NCI-H2227 (cell line): ENCODE data around the gene PILRA.
"Not testable (repeated sequence)": the region's sequence is repeated elsewhere in the genome, so short reads cannot be mapped to it uniquely, and the experiment has no call there.

Experiments
- DNase-seq: peaks from one replicate; lab custom pipeline; 2025; ENCODE audit not compliant: unreplicated experiment; lab: John Stamatoyannopoulos, UW

PILRA gene

DNA sequence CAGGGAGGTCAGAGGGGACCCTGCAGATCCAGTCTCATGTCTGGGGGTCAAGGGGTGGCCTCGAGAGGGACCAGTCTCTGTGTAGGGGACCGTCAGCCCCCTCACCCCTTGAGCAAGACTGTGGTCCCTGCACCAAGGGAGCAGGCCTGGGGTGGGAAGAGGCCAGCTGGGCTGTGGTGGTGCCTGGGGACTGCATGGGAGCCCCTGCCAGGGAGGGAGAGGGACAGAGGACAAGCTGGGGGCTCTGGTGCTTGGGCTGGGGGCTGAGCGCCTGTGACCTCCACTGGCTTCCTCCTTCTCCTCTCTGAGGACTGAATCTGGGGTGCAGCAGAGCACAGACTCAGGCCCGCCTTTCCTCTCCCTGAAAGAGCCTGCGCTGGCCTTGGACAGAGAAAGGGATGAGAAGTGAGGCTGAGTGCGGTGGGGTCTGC lies 16.1 kb upstream of the PILRA start:
- no peak for DNase-seq

DNA sequence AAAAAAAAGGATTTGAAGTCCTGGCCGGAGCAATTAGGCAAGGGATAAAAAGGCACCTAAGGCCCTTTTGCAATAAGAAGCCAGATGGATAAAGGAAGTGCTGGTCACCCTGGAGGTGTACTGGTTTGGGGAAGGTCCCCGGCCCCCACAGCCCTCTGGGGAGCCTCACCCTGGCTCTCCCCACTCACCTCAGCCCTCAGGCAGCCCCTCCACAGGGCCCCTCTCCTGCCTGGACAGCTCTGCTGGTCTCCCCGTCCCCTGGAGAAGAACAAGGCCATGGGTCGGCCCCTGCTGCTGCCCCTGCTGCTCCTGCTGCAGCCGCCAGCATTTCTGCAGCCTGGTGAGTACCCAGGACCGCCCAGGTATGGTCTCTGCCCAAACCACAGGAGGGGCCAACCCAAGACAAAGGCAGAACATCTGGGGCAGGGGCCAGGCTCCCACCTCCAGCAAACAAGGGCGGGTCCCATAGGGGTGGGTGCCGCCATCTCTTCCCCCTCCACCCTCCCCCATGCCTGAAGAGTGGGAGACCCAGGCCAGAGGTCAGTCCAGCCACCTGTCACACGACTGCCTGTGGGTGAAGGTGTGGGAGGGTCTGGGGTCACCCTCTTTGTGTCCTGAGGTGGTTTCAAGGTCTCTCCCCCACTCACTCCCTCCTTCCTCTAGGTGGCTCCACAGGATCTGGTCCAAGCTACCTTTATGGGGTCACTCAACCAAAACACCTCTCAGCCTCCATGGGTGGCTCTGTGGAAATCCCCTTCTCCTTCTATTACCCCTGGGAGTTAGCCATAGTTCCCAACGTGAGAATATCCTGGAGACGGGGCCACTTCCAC lies 15.0 kb upstream of the PILRA start, which contains the start of gene PILRB:
PILRB (plus strand) TSS at position 91 of the 830 bp plus-strand sequence; CDS start at position 277, 186 bp downstream.
- no peak for DNase-seq

DNA sequence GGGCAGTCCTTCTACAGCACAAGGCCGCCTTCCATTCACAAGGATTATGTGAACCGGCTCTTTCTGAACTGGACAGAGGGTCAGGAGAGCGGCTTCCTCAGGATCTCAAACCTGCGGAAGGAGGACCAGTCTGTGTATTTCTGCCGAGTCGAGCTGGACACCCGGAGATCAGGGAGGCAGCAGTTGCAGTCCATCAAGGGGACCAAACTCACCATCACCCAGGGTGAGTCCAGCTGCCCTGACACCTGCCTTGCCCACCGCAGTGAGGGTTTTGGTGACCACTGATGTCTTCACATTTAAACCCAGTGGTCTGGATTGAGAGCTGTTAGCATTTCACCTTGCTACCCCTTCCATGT lies 14.5 kb upstream of the PILRA start:
- no peak for DNase-seq

DNA sequence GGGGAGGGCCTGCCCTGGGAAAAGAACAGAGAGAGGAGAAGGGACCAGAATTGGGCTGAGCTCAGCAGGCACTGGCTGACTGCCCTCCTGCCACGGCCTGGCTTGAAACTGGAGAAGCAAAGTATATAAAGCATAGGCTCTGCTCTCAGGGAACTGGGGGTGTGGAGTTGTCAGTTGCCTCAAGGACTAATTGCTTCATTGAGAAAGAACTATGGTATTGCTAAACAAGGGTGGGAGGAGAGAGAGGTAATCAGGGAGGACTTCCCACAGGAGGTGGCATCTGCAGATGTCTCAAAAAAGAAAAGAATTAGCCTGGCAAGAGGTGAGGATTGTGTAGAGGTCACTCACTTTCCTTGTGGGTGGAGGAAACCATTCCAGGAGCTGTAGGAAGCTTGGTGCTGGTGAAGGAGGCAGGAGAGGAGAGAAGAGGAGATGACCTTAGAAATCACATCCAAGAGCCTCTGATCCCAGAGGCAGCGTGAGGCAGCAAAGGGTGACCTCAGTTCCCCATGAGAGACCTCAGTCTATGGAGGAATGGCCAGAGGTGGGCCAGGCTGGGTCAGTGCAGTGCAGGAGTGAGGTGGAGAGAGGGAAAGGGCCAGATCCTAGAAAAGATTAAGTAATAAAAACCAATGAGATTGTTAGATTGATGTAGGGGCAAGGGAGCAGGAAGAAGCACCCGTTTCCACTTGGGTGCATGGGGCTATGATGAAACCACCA lies 13.0 kb upstream of the PILRA start:
- DNase-seq = no peak

DNA sequence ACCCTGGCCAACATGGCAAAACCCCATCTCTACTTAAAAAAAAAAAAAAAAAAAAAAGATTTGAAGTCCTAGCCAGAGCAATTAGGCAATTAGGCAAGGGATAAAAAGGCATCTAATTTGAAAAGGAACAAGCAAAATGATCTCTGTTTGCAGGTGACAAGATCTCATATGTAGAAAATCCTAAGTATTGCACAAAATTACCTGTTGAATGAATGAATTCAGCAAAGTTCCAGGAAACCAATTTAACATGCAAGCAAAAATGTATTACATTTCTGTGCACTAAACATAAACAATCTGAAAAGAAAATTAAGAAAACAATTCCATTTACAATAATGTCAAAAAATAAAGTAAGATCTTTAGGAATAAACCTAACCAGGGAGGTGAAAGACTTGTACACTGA lies 10.2 kb upstream of the PILRA start:
- no peak for DNase-seq

DNA sequence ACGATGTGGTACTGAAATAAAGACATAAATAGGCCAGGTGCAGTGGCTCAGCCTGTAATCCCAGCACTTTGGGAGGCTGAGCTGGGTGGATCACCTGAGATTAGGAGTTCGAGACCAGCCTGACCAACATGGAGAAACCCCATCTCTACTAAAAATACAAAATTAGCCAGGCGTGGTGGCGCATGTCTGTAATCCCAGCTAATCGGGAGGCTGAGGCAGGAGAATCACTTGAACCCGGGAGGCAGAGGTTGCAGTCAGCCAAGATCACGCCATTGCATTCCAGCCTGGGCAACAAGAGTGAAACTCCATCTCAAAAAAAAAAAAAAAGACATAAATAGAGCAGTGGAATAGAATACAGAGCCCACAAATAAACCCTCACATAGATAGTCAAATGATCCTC lies 9.5 kb upstream of the PILRA start:
- DNase-seq = not testable (repeated sequence)

DNA sequence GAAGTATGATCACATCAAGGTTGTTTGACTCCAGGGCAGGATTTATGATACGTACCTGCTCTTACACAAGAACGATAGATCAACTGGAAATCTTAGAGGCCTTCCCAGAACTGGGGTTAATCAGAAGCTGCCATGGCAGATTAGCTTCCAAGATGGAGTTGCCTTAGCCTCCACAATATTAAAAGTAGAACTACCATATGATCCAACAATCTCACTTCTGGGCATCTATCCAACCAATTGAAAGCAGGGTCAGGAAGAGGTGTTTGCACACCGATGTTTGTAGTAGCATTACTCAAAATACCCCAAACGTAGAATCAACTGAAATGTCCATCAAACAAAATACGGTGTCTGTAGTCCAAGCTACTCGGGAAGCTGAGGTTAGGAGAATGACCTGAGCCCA lies 8.8 kb upstream of the PILRA start:
- DNase-seq = no peak

DNA sequence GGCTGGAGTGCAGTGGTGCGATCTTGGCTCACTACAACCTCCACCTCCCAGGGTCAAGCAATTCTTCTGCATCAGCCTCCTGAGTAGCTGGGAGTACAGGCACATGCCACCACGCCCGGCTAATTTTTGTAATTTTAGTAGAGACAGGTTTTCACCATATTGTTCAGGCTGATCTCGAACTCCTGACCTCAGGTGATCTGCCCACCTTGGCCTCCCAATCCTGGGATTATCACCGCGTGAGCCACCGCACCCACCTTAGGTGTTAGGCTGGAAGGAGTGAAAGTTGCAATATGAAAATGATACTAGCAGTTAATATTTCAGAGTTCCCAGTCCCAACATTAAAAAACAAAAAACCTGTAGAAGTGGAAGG lies 7.3 kb upstream of the PILRA start:
- DNase-seq = not testable (repeated sequence)

DNA sequence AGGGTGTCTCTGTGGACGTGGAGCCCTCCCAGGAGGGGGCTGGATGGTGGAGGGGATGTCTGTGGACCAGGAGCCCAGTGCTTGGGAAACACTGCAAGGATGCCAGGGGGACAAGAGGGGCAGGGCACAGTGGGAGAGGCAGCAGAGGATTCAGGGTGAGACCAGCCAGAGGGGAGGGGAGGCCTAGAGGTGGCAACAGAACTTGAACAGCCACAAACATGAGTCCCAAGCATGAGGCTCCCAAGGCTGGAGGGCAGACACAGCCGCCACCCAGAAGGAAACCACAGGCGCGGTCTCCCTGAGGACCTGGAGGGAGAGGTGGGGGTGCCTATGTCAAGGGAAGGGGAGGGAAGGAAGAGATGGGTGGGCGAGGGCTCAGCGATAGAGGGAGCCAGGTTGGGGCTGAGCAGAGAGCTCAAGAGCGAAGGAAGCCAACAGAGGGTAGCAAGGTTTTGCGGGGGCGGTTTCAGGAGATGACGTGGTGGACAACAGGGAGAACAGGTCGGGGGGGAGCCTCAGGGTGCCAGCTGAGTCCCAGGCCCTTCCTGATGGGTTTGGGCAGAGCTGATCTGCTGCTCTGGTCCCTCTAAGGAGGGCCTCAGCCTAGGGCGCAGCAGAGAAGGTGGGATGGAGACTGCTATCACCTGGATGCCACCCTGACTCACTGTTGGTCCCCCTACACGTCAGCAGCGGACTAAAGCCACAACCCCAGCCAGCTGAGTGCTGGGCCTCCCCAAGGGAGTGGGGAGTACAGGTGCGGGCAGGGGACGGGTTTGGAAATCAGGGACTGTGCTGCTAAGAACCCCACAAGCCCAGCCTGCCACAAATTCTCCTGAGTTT lies 6.7 kb upstream of the PILRA start:
- DNase-seq = no peak

DNA sequence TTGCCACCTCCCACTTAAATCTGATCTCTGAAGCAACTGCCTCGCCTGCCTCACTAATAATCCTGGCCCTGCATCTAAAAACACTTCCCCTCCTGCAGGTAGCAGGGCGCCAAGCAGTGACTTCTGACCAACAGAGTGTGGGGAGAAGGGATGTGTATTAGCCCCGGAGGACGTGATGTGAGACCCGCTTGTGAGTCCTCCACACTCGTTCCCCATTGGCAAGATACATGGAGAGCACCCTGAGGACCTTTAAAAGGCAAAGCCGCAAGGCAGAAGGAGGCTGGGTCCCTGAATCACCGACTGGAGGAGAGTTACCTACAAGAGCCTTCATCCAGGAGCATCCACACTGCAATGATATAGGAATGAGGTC lies 6.1 kb upstream of the PILRA start:
- no peak for DNase-seq

DNA sequence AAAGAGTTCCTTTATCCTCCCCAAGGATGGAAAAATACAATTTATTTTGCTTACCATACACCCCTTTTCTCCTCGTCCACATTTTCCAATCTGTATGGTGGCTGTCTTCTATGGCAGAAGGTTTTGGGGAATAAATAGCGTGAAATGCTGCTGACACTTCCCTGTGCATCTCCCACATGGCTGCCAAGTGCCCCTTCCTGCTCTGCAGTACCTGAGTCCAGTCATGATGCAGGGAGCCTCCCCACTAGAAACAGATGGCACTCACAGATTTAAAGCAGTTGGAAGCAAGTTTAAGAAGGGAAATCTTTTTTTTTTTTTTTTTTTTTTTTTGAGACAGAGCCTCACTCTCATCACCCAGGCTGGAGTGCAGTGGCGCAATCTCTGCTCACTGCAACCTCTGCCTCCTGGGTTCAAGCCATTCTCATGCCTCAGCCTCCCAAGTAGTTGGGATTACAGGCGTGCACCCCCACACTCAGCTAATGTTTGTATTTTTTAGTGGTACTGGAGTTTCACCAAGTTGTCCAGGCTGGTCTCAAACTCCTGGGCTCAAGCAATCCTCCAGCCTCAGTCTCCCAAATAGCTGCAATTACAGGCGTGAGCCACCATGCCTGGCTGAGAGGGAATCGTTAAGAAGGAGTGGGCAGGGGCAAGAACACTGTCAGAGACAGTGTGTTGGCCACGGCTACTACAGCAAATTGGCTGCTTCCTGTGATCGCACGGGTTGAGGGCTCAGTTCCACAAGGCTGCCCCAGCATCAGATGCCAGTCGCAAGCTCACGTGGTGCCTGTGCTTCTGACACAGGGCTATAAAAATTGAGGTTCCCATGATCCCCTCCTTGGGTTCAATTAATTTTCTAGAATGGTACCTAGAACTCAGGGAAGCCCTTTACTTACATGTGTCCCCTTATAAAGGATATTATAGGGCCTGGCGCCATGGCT lies 5.3 kb upstream of the PILRA start:
- DNase-seq = no peak

DNA sequence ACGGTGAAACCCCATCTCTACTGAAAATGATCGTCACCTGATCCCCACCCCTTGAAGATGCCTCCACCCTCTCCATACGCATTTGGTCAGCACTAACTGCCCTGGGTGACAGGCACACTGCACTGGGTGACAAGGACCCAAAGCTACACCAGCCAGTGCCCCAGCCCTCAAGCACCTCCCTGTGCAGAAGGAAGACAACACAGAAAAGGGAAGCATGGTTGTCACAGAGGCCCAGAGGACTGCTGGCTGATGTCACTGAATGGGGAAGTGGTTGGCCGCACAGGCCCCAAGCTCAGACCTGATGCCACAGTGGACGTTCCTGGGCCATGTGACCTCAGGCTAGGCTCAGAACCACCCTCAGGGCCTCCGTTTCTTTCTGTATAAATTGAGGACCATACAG lies 4.2 kb upstream of the PILRA start:
- DNase-seq = no peak

DNA sequence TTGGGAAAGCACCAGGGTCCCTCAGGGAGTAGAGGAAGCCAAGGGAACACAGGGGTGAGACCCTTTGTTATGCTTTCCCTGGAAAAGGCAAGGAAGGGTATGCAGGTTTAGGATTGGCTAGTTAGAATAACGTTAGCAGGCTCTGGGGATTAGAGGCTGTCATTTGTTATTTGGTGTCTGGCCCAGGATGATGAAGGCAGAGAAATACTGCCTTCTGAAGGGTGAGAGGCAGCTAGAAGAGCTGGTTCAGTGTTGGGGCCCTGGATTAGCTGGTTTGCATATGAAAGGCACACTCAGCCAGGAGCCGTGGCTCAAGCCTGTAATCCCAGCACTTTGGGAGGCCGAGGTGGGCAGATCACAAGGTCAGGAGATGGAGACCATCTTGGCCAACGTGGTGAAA lies 3.0 kb upstream of the PILRA start:
- DNase-seq = no peak

DNA sequence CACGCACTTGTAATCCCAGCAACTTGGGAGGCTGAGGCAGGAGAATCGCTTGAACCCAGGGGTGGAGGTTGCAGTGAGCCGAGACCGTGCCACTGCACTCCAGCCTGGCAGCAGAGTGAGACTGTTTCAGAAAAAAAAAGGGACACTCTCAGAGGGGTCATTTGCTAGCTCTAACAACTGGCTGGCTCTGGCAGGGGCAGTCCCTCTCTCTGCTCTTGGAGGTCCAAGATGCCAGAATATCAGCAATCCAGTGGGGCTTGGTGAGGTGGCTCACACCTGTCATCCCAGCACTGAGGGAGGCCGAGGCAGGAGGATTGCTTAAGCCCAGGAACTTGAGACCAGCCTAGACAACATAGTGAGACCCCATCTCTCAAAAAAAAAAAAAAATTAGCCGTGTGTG lies 2.5 kb upstream of the PILRA start:
- no peak for DNase-seq

DNA sequence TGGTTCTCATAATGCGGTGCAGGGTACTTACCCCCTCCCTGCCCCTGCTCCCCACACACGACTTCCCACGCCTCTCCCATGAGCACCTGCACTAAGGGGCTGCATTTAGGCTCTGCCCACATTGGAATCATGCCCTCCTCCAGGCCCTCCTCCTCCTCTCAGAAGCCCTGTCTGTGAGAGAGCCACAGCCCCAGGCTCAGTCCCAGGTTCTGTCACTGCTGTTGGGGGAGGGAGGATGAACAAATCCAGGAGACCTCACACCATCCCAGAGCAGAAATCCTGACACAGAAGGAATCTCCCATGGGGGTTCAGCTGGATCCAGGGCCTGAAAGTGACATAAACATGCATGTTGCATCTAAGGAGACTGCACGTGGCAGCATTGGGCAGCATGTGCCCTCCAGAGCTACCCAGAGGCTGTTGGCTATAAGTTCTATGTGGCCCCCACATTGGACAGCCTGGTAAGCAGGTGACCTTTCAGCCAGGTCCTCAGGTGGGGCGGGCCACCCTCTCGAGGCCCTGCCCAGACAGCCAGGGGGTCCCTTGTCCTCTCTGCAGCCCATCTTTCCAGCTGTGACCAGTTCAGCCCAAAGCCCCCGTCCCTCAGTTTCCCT lies 1.6 kb upstream of the PILRA start:
- DNase-seq = no peak

DNA sequence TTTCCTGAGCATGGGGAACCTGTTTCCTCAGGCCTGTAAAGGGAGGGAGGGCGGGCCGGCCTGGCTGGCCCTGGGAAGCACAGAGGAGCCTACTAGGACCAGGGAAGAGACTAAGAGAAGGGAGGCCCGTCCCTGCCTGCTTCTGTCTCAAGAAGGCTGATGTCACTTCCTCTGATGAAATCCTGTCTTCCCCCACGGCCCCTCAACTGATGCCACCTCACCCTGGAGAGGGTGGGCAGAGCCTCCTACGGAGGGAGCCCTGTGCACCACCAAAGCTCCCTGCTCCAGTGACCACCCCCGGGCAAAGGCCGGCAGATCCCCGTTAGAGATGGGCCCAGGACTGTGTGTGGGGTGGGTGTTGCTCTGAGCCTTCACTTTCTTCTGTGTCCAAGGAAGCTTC lies 1.0 kb upstream of the PILRA start:
- DNase-seq = no peak

DNA sequence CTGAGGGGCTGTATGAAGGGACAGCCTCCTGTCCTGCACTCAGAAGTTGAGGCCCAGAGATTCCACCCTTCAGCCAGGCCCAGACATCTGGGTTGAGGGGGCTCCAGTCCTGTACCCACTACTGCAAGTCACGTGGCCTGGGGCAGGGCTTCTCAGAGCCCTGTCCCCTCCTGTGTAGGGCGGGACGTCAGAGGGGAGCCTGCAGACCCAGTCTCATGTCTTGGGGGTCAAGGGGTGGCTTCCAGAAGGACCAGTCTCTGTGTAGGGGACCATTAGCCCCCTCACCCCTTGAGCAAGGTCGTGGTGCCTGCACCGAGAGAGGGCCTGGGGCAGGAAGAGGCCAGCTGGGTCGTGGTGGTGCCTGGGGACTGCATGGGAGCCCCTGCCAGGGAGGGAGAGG lies 593 bp upstream of the PILRA start:
- DNase-seq = no peak

DNA sequence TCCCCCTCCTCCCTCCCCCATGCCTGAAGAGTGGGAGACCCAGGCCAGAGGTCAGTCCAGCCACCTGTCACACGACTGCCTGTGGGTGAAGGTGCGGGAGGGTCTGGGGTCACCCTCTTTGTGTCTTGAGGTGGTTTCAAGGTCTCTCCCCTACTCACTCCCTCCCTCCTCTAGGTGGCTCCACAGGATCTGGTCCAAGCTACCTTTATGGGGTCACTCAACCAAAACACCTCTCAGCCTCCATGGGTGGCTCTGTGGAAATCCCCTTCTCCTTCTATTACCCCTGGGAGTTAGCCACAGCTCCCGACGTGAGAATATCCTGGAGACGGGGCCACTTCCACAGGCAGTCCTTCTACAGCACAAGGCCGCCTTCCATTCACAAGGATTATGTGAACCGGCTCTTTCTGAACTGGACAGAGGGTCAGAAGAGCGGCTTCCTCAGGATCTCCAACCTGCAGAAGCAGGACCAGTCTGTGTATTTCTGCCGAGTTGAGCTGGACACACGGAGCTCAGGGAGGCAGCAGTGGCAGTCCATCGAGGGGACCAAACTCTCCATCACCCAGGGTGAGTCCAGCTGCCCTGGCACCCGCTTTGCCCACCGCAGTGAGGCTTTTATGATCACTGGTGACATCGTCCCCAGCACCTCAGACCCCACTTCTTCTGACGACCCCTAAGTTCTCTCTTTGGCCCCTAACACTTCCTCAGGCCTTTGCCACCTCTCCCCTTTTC lies 747 bp downstream of the PILRA start:
- DNase-seq = not testable (repeated sequence)

DNA sequence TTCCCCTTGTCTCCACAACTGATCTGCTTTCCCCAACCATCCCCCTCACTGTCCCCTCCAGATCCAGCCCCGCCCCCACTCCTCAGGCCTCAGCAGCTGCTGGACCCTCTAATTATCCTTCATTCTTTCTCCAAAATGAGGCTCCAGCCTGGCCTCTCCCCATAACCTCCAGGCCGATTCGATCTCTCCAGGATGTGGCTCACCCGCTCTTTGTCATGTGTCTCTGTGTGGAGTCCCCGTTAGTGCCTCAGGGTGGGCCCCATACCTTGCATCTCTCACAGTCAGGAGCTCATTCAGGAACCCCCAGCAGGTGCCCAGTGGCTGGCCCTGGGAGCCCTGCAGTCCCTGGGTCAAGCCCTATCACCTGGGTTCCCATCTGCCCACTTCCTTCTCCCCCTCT lies 1.3 kb downstream of the PILRA start:
- DNase-seq = peak; percentile 32

DNA sequence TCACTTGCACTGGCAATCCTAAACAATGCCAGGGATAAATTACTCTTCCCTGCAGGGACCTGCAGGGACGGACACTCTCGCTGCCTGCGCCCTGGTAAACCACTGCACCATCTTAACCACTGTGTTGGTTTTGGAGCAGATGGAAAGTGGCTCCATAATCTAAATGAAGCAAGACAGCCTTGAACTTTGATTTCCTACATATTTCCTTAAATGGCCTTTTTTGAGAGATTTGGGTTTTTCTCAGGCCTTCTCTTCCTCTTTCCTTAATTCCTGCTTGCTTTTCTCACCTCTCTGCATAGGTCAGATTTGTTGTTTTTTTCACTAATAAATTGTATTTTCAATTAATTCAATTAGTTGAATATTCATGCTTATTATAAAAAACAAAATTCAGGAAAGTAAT lies 2.8 kb downstream of the PILRA start:
- DNase-seq = no peak
